ENCODE data around the gene CSAD.
"Not testable (repeated sequence)": the region's sequence is repeated elsewhere in the genome, so short reads cannot be mapped to it uniquely, and the experiment has no call there.

The CSAD gene

DNA sequence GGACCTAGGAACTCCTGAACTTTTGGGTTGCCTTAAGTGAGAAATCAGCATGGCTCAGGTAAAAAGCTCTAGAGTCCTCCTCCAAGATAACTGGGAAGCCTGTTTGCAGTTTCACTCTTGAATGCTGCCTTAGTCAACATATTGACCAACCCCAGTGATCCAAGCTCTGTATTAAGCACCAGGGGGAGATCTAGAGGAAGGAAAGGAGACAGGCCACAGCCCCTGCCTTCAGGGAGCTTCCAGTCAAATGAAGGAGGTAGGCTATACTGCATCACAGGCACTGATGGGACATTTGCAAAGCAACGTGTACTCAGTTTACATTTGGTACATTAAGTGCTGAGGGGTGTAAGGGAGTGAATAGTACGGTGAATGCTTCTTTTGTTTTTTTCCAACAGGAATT is 1.2 kb upstream of the CSAD start:
- H3K4me3 ChIP-seq (ENCODE audit: low read depth, low read length): no peak overlapping the region

GRCh38 chr12:53180931-53181645 is 363 bp upstream of the CSAD start:
- peak overlapping the region; percentile 79 for H3K4me3 ChIP-seq (ENCODE audit: low read depth, low read length)

- peak overlapping the region; percentile 79 for H3K4me3 ChIP-seq (ENCODE audit: low read depth, low read length)
These were observed 972 bp downstream of the CSAD start for GRCh38 chr12:53179687-53180219.

- H3K4me3 ChIP-seq (ENCODE audit: low read depth, low read length): not testable (repeated sequence)
These were observed 1.9 kb downstream of the CSAD start for GRCh38 chr12:53178803-53179202.

DNA sequence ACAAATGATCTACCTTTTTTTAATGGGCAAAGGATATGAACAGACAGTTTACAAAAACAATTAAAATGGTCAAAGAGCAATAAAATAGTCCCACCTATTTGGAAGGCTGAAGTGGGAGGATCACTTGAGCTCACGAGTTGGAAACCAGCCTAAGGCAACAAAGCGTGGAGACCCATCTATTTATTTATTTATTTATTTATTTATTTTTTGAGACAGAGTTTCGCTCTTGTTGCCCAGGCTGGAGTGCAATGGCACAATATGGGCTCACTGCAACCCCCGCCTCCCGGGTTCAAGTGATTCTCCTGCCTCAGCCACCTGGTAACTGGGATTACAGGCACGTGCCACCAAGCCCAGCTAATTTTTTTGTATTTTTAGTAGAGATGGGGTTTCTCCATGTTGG is 3.3 kb downstream of the CSAD start:
- not testable (repeated sequence) for H3K4me3 ChIP-seq (ENCODE audit: low read depth, low read length)

GRCh38 chr12:53176750-53177149 is 4.0 kb downstream of the CSAD start:
- H3K4me3 ChIP-seq (ENCODE audit: low read depth, low read length): no peak overlapping the region

- H3K4me3 ChIP-seq (ENCODE audit: low read depth, low read length): no peak overlapping the region
These were observed 5.7 kb downstream of the CSAD start for GRCh38 chr12:53174881-53175491.

DNA sequence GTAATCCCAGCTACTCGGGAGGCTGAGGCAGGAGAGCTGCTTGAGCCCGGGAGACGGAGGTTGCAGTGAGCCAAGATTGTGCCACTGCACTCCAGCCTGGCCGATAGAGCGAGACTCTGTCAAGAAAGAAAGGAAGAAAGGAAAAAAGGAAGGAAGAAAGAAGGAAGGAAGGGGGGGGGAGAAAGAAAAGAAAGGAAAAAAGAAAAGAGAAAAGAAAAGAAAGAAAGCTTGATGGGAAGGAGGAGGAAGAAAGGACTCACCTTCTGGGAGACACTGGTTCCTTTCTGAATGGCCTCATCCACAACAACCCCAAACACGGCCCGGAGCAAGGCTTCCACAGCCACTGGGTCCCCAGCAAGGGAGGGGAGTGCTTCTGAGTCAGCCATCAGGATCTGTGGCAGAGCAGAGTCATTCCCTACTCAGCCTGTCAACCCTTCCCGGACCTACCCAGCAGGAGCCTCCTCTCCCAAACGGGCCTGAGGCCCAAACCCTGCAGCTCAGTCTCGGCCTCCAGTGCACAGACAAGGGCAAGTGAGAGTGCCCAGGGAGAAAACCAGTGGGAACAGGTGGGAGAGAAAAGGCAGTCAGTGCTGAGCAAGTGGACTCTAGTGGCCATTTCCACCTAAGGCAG is 7.5 kb downstream of the CSAD start:
- no peak overlapping the region for H3K4me3 ChIP-seq (ENCODE audit: low read depth, low read length)

DNA sequence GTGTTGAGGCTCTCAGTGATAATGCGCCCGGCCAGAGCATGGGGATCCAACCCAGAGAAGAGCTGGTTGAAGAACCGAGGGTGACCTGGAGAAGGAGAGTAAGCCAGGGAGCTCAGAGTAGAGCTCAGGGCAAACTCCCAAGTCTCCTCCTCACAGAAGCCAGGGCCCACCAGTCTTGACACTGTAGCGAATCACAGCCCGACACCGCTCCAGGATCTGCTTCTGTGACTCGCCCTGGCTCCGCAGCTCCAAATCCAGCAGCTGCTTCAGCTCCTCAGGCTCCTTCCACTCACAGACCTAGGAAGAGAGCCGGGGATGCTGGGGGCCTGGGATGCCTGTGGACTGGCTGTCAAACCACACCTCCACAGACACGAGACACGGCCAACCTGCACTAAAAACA is 8.4 kb downstream of the CSAD start:
- H3K4me3 ChIP-seq (ENCODE audit: low read depth, low read length): no peak overlapping the region

- H3K4me3 ChIP-seq (ENCODE audit: low read depth, low read length): no peak overlapping the region
These were observed 8.9 kb downstream of the CSAD start for GRCh38 chr12:53171725-53172329.

DNA sequence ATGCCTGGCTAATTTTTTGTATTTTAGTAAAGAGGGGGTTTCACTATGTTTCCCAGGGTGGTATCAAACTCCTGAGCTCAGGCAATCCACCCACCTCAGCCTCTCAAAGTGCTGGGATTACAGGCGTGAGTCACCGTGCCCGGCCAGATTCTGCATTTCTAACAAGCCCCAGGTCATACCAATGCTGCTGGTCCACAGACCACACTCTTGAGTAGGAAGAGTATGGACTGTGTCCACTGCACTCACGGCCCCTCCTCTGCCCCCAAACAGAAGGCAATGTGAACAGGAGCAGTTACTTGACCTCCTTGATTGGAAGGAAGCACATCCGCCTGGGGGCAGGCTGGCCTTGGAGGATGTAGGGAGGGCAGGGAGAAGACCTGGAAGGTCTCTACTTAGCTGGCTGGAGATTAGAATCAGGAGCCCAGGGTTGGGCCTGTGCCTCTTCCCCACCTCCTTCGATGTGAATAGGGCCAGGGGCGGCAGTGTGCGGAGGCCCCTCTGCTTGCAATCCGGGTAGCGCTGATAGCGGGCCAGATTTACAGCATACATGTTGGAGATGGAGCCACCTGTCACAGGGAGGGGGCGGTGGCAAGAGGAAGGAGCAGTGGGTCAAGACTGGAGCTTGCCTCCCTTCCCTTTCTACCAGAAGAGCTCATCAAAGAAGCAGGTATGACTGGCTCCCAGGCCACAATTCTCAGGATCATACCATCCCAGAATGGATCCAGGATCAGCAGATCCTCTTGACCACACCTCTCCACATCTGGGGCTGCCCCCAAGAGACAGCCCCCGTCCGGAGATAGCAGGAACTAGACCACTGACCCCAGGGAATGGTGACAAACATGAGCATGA is 9.6 kb downstream of the CSAD start:
- H3K4me3 ChIP-seq (ENCODE audit: low read depth, low read length): no peak overlapping the region

DNA sequence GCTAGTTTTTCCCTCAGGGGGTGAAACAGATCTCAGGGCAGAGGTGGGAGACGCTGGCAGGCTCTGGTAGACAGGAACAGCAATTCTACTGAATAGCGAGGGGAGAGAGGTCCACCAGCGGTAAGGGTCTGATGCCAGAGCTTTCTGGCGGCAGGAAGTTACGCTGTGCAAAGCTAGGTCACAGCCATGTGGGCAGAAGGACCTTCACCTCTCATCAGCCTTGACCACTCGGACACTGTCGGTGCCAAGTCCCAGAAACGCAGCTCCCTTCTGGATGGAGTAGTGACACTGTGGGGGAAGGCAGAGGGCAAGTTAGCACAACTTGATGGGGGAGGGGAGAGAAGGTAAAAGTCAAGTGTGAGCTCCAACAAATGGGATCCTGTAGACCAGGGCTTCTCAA is 10.5 kb downstream of the CSAD start:
- no peak overlapping the region for H3K4me3 ChIP-seq (ENCODE audit: low read depth, low read length)

DNA sequence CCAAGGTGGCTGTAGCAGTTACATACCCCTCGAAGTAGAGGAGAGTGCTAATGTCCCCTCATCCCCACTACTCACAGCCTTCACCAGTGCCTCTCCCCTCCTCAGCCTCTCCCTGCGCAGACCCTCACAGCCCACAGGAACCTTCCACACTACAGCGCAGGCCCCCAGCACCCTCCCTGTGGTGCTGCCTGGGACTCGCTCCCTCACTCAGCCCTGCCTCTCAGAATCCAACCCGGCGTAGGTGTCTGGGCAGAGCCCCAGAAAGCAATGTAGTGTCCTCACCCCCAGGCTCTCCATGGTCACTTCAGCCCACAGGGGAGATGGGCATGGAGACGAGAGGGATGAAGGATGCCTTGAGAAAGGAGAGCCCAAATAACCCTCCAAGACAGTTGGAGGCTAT is 11.1 kb downstream of the CSAD start:
- H3K4me3 ChIP-seq (ENCODE audit: low read depth, low read length): no peak overlapping the region

DNA sequence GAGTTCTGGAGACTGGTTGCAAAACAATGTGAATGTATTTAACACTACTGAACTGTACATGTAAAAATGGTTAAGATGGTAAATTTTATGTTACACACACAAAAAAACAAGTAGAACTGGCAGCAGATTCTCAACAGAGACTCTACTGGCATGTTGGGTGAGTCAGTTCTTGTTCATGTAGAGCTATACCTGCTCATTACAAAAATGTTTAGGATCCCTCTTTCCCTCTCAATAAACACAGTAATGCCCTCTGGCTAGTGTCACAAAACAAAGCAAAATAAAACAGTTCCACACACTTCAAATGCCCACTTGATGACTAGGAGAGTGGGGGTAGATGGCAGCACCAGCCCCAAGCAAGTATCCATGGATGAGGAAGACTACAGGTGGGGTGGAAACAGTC is 13.9 kb downstream of the CSAD start:
- no peak overlapping the region for H3K4me3 ChIP-seq (ENCODE audit: low read depth, low read length)

DNA sequence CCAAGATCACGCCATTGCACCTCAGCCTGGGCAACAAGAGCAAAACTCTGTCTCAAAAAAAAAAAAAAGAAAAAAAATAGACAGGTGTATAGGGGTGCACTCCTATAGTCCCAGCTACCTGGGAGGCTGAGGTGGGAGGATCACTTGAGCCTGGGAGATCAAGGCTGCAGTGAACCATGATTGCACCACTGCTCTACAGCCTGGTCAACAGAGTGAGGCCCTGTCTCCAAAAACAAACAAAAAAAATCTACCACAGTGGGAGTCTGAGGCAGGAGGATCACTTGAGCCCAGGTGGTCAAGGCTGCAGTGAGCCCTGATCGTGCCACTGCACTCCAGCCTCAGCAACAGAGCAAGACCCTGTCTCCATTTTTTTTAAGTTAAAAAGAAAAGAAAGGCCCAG is 17.7 kb downstream of the CSAD start:
- H3K4me3 ChIP-seq (ENCODE audit: low read depth, low read length): not testable (repeated sequence)

GRCh38 chr12:53161119-53161911 is 19.4 kb downstream of the CSAD start:
- H3K4me3 ChIP-seq (ENCODE audit: low read depth, low read length): no peak overlapping the region

- H3K4me3 ChIP-seq (ENCODE audit: low read depth, low read length): no peak overlapping the region
These were observed 20.1 kb downstream of the CSAD start for GRCh38 chr12:53160673-53161072.

GRCh38 chr12:53160000-53160399 is 20.7 kb downstream of the CSAD start:
- no peak overlapping the region for H3K4me3 ChIP-seq (ENCODE audit: low read depth, low read length)

- no peak overlapping the region for H3K4me3 ChIP-seq (ENCODE audit: low read depth, low read length)
These were observed 21.4 kb downstream of the CSAD start for GRCh38 chr12:53159195-53159839.

DNA sequence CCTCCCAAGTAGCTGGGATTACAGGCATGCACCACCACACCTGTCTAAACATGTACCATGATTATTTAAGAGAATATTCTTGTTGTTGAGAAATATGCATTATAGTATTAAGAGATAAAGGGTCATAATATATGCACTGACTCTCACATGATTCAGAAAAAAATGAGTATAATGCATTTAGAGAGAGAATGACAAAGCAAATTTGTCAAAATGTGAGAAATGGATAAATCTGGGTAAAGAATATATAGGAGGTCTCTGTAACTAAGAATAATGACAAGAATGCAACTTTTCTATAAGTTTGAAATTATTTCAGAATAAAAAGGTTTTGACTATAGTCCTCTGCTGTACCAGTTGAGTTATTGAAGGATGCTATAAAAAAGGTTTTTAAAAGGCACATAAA is 28.3 kb downstream of the CSAD start:
- H3K4me3 ChIP-seq (ENCODE audit: low read depth, low read length): no peak overlapping the region

Data from iPS-11a (cell line).